Stimulated activated CD4-positive, alpha-beta T cell treated with anti-CD3 and anti-CD28 coated beads, Interleukin-4, amount 100 ng/mL, for 4 hours (primary cell): Measurements from ENCODE around the gene MBD4.
A peak's percentile ranks its signal among the peaks of the same experiment; 100 is the strongest.

ENCODE experiments used
- DNase-seq, 2 experiments: peaks; one replicate each; pipeline ENCODE4 v3.0.0-alpha.2; 2020

Gene MBD4

GRCh38 chr3:129462361-129462968 lies 22.7 kb upstream of the MBD4 start:
- DNase-seq, result no peak

GRCh38 chr3:129461461-129462146 lies 21.9 kb upstream of the MBD4 start:
- DNase-seq, result no peak

GRCh38 chr3:129461022-129461421 lies 21.3 kb upstream of the MBD4 start:
- no peak for DNase-seq

GRCh38 chr3:129460572-129460971 lies 20.8 kb upstream of the MBD4 start:
- no peak for DNase-seq

GRCh38 chr3:129460155-129460554 lies 20.4 kb upstream of the MBD4 start:
- no peak for DNase-seq

- DNase-seq, result no peak
Observed at GRCh38 chr3:129453732-129454131, 14.0 kb upstream of the MBD4 start.

- DNase-seq, result no peak
Observed at GRCh38 chr3:129449279-129450115, 9.7 kb upstream of the MBD4 start.

GRCh38 chr3:129448186-129448895 lies 8.6 kb upstream of the MBD4 start:
- no peak for DNase-seq

- no peak for DNase-seq
Observed at GRCh38 chr3:129446926-129447325, 7.2 kb upstream of the MBD4 start.

GRCh38 chr3:129445471-129445870 lies 5.7 kb upstream of the MBD4 start:
- no peak for DNase-seq

- DNase-seq, result no peak
Observed at GRCh38 chr3:129442947-129443346, 3.2 kb upstream of the MBD4 start.

GRCh38 chr3:129442486-129442885 lies 2.7 kb upstream of the MBD4 start:
- DNase-seq, result no peak

- DNase-seq, result no peak
Observed at GRCh38 chr3:129441782-129442181, 2.0 kb upstream of the MBD4 start.

GRCh38 chr3:129441215-129441614 lies 1.5 kb upstream of the MBD4 start:
- DNase-seq, result no peak

- DNase-seq, result no peak
Observed at GRCh38 chr3:129440618-129441190, 956 bp upstream of the MBD4 start.

GRCh38 chr3:129439226-129439816 lies 427 bp downstream of the MBD4 start:
- DNase-seq, result peak; percentile 18 to 42

GRCh38 chr3:129435367-129435766 lies 4.4 kb downstream of the MBD4 start:
- no peak for DNase-seq

- no peak for DNase-seq
Observed at GRCh38 chr3:129434140-129434539, 5.6 kb downstream of the MBD4 start.

GRCh38 chr3:129433565-129433964 lies 6.2 kb downstream of the MBD4 start:
- no peak for DNase-seq

- DNase-seq, result no peak
Observed at GRCh38 chr3:129432671-129433070, 7.1 kb downstream of the MBD4 start.

- no peak for DNase-seq
Observed at GRCh38 chr3:129432036-129432435, 7.7 kb downstream of the MBD4 start.

GRCh38 chr3:129429602-129430001 lies 10.1 kb downstream of the MBD4 start:
- no peak for DNase-seq

- DNase-seq, result no peak
Observed at GRCh38 chr3:129429080-129429451, 10.7 kb downstream of the MBD4 start.
